Activated CD4-positive, alpha-beta memory T cell treated with anti-CD3 and anti-CD28 coated beads, Interleukin-2, amount 10 ng/mL, durations not matched to agents 7 days and 5 days (primary cell): ENCODE results near the gene CNNM4. TPM values are rescaled to one million over a fixed set of nuclear protein-coding genes. Genes with fewer than 3 reads are reported as not detected.
"Not testable (repeated sequence)": the region's sequence is repeated elsewhere in the genome, so short reads cannot be mapped to it uniquely, and the experiment has no call there.

Experiments
- CTCF ChIA-PET: fragments of 350-600 bp; sonication (Branson Sonifier 250); formaldehyde crosslinking; loops from one replicate; lab custom pipeline; 2021; ENCODE audit warnings: antibody characterized with exemption, inconsistent platforms; lab: Charles Lee
- POLR2A ChIA-PET: fragments of 350-600 bp; sonication (Branson Sonifier 250); formaldehyde crosslinking; loops from one replicate; lab custom pipeline; 2021; ENCODE audit warnings: antibody characterized with exemption; lab: Charles Lee
- DNase-seq: peaks from one replicate; pipeline ENCODE4 v3.0.0-alpha.2; 2020
- H3K27ac Mint-ChIP-seq: one replicate; pipeline ENCODE4 v1.8.0; 2021; ENCODE audit warnings: mild to moderate bottlenecking, mixed read lengths
- H3K27me3 Mint-ChIP-seq: one replicate; pipeline ENCODE4 v1.8.0; 2021; ENCODE audit warnings: mixed read lengths
- H3K36me3 Mint-ChIP-seq: one replicate; pipeline ENCODE4 v1.8.0; 2021; ENCODE audit warnings: low read depth, mixed read lengths
- H3K4me1 Mint-ChIP-seq: one replicate; pipeline ENCODE4 v1.8.0; 2021; ENCODE audit warnings: mixed read lengths
- H3K4me3 Mint-ChIP-seq: one replicate; pipeline ENCODE4 v1.8.0; 2021; ENCODE audit warnings: mild to moderate bottlenecking, mixed read lengths
- H3K9me3 Mint-ChIP-seq: one replicate; pipeline ENCODE4 v1.8.0; 2021; ENCODE audit warnings: mixed read lengths
- total RNA-seq, 2 experiments: library from RNA; stranded (reverse); gene quantifications; one replicate each; pipeline ENCODE4 v1.2.3, GENCODE V29; 2021

The CNNM4 gene
- total RNA-seq, 2 experiments from 2014 or later, result 8.6 to 9.4 TPM

DNA sequence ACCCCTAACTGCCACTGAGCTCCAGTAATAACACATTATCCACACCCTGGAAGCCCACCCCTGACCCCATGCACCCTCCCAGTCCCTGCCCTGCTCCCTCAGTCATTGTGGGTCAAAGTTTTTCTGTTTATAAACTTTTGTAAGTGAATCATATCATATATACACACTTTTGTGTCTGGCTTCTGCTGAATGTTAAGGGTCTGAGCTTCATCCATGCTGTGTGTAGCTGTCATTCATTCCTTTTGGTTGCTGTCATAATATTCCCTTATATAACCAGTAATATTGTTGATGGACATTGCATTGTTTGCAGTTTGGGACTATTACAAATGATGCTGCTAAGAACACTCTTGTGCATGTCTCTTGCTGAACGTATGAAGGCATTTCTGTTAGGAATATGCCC lies 14.5 kb downstream of the CNNM4 start:
- no peak overlapping the region for H3K27ac Mint-ChIP-seq
- H3K4me3 Mint-ChIP-seq, result no peak overlapping the region
- ChIA-PET POLR2A (interaction anchor here (1.3 to 2.2 kb wide), 2 partner anchors 25 to 40 kb away, joined by 5 to 8 read pairs; partner anchors contain the start of gene CNNM3), CTCF (interaction anchor here (1.9 to 3.9 kb wide), 3 partner anchors 13 to 31 kb away, joined by 4 to 67 read pairs (median 7); partner anchors contain the start of gene CNNM4)
- DNase-seq, result no peak
- no peaks in the 10 kb centered on the region for H3K9me3 Mint-ChIP-seq
- peaks cover 28% of the 10 kb centered on the region for H3K4me1 Mint-ChIP-seq
- H3K36me3 Mint-ChIP-seq, result peaks cover 3% of the 10 kb centered on the region
- H3K27me3 Mint-ChIP-seq, result no peaks in the 10 kb centered on the region

DNA sequence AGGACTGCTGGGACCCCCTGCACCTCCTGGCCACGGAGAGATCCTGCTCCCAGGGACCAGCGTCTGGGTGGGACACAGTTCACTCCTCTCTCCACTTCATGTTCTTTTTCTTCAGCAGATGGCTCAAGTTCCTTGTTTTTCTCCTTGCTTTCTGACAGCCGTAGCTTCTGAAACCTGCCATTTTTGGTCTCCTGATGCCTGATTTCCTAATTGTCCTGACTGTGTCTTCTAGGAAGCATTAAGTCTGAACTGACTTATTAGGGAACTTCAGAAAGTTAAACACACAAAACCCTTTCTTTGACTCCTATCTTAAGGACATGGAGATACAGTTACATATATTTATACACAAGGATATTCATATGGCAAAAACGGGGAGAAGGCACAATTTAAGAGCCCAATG lies 22.7 kb downstream of the CNNM4 start:
- CTCF ChIA-PET, result no interaction called here
- H3K4me1 Mint-ChIP-seq, result peaks cover 3% of the 10 kb centered on the region
- H3K9me3 Mint-ChIP-seq, result no peaks in the 10 kb centered on the region
- no peak for DNase-seq
- no peaks in the 10 kb centered on the region for H3K36me3 Mint-ChIP-seq
- POLR2A ChIA-PET, result no interaction called here
- no peak overlapping the region for H3K4me3 Mint-ChIP-seq
- no peak overlapping the region for H3K27ac Mint-ChIP-seq
- no peaks in the 10 kb centered on the region for H3K27me3 Mint-ChIP-seq

DNA sequence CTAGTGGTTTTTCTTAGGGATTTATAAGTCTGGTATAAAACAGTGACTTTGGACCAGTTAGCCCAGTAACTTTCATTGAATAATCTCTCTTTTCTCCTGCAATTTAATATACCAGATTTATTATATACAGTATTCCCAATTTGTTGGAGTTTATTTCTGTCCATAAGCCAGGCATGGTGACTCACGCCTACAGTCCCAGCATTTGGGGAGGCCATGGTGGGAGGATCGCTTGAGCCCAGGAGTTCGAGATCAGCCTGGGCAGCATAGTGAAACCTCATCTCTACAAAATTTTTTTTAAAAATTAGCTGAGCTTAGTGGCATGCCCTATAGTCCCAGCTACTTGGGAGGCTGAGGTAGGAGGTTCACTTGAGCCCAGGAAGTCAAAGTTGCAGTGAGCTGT lies 26.7 kb downstream of the CNNM4 start:
- ChIA-PET POLR2A (no interaction called here), CTCF (no interaction called here)
- H3K9me3 Mint-ChIP-seq, result no peaks in the 10 kb centered on the region
- peaks cover 3% of the 10 kb centered on the region for H3K4me1 Mint-ChIP-seq
- H3K4me3 Mint-ChIP-seq, result no peak overlapping the region
- no peaks in the 10 kb centered on the region for H3K27me3 Mint-ChIP-seq
- H3K36me3 Mint-ChIP-seq, result no peaks in the 10 kb centered on the region
- no peak for DNase-seq
- H3K27ac Mint-ChIP-seq, result no peak overlapping the region

DNA sequence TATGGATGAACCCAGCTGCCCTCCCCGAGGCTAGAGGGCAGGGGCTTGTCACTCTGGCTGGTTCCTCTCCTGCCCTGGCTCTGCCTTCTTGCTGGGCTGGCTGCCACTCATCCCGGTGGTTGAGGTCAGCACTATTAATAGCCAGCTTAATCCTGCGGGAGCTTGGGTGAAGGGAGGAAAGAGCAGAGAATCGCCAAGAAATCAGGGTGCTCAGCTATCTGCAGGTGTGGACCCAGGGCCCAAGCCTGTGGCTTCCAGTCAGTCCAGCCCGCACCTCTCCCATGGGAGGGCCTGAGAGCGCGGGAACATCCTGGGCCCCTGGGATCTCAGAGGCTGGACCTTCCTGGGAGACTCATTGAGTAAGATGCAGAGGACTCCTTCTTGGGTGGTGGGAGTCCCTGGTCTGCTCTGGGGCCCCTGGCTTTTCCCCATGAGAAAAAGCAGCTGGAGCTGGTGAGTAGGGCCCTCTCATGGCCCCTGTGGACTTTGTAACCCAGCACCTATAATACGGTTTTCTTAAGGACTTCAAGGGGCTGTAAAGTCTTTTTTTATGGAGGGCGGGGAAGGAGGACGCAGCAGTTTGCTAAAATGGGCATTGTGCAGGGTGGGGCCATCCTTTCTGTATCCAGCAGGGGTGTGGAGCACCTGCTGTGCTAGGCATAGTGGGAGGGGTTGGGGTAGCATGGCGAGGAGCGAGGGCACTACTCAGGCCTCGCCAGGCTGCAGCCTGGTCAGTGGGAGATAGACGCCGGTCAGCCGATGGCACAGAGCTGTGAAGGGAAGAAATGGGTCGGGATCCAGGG lies 27.9 kb downstream of the CNNM4 start:
- no peak overlapping the region for H3K4me3 Mint-ChIP-seq
- DNase-seq, result no peak
- H3K27ac Mint-ChIP-seq, result no peak overlapping the region
- ChIA-PET POLR2A (no interaction called here), CTCF (interaction anchor here (1.1 to 1.3 kb wide), 2 partner anchors 10 to 27 kb away, joined by 3 read pairs; no protein-coding TSS in a partner anchor)
- H3K36me3 Mint-ChIP-seq, result no peaks in the 10 kb centered on the region
- H3K27me3 Mint-ChIP-seq, result no peaks in the 10 kb centered on the region
- peaks cover 3% of the 10 kb centered on the region for H3K4me1 Mint-ChIP-seq
- no peaks in the 10 kb centered on the region for H3K9me3 Mint-ChIP-seq

DNA sequence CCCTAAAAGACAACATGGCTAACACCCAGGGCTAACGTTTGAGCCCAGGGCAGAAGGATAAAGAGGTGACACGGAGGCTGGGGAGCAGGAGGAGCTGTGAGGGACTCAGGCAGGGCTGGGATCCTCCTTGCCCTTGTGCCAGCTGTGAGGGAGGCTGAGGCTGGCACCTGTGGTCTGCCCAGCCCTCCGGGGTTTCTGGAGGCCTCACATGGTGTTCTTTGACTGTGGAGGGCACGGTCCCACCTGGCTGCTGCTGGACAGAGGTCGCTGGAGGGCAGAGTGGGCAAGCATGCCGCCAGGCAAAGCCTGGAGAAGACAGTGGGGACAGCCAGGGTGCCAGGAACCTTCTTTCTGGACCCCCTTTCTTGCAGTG lies 28.5 kb downstream of the CNNM4 start:
- no peaks in the 10 kb centered on the region for H3K9me3 Mint-ChIP-seq
- DNase-seq, result no peak
- H3K27me3 Mint-ChIP-seq, result no peaks in the 10 kb centered on the region
- H3K4me1 Mint-ChIP-seq, result peaks cover 3% of the 10 kb centered on the region
- no peaks in the 10 kb centered on the region for H3K36me3 Mint-ChIP-seq
- H3K27ac Mint-ChIP-seq, result no peak overlapping the region
- POLR2A ChIA-PET, result no interaction called here
- H3K4me3 Mint-ChIP-seq, result no peak overlapping the region
- CTCF ChIA-PET, result interaction anchor here (1.1 kb wide), 1 partner anchor 10 kb away, joined by 3 read pairs; no protein-coding TSS in a partner anchor

DNA sequence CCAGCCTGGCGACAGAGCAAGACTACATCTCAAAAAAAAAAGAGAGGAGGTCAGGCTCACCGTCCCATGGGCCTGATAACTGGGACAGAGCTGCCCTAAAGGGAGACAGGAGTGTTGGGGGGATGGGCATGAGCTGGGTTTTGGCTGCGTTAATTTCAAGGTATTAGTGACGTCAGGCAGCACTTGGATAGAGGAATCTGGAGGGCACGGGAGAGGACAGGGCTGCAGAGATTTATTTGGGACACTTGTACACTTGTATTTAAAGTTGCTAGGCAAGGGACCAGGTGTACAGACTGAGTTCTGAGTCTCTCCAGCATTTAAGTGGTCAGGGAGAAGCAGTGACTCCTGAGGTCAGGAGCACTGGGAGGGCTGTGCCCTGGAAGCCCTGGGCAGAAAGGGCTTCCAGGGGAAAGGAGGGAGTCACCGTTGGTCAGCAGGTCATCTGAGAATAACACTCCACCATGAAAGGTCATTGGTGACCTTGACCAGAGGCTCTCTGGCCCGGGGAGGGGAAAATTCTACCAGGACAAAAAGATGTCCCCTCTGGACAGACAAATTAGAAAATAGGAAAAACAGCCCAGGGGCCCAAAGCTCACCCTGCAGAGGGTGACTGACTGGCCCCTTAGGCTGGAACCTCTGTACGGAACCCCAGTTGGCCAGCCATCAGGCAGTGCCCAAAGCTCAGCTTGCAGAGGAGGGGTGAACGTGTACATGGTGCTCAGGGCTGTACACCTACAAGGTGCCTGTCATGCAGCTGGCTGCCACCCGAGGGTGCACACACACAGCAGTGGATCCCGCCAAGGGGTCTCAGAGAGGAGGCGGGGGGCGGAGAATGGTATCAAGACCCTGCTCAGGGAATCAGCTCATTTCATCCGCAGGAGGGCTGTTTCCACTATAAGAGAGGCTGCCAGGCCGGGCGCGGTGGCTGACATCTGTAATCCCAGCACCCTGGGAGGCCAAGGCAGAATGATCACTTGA lies 32.4 kb downstream of the CNNM4 start:
- POLR2A ChIA-PET, result no interaction called here
- Mint-ChIP-seq H3K9me3 (no peaks in the 10 kb centered on the region), H3K27me3 (no peaks in the 10 kb centered on the region), H3K4me3 (no peak overlapping the region), H3K36me3 (no peaks in the 10 kb centered on the region), H3K27ac (no peak overlapping the region), H3K4me1 (no peaks in the 10 kb centered on the region)
- DNase-seq, result no peak
- CTCF ChIA-PET, result interaction anchor here (0.9 to 1.1 kb wide), 2 partner anchors 8 to 65 kb away, joined by 3 read pairs; partner anchors contain the start of gene ANKRD39

DNA sequence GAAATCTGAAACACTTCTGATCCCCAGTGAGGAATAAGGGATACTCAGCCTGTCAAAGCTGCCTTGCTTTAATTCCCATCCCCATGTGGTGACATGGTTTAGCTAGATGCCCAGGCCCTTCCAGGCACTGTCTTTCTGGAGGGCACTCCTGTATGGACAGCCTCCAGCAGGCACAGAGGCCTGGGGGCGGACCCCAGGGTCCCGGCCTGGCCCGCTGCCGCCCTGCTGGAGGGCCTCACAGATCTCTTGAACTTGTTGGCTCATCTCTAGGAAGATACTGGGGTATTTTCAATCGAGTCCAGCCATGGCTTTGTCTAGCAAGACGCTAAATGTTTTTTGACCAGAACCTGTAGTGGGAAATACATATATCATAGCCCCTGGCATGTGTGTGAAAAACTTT lies 34.4 kb downstream of the CNNM4 start:
- Mint-ChIP-seq H3K9me3 (no peaks in the 10 kb centered on the region), H3K27me3 (no peaks in the 10 kb centered on the region), H3K27ac (no peak overlapping the region), H3K4me1 (no peaks in the 10 kb centered on the region), H3K36me3 (no peaks in the 10 kb centered on the region), H3K4me3 (no peak overlapping the region)
- no peak for DNase-seq
- CTCF ChIA-PET, result no interaction called here
- POLR2A ChIA-PET, result no interaction called here

DNA sequence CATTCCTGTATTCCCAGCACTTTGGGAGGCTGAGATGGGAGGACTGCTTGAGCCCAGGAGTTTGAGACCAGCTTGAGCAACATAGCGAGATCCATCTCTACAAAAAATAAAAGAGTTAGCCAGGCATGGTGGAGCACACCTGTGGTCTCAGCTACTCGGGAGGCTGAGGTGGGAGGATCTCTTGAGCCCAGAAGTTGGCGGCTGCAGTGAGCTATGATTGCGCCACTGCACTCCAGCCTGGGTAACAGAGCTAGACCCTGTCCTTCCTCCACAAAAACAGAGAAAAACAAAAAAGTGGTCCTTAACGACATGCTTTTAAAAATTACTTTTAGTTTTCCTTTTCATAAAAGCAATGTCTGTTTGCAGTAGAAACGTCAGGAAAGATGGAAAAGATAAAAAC lies 35.8 kb downstream of the CNNM4 start:
- CTCF ChIA-PET, H3K27me3 Mint-ChIP-seq, H3K4me1 Mint-ChIP-seq, H3K4me3 Mint-ChIP-seq, DNase-seq, H3K27ac Mint-ChIP-seq, H3K36me3 Mint-ChIP-seq, POLR2A ChIA-PET, H3K9me3 Mint-ChIP-seq: not testable (repeated sequence)

DNA sequence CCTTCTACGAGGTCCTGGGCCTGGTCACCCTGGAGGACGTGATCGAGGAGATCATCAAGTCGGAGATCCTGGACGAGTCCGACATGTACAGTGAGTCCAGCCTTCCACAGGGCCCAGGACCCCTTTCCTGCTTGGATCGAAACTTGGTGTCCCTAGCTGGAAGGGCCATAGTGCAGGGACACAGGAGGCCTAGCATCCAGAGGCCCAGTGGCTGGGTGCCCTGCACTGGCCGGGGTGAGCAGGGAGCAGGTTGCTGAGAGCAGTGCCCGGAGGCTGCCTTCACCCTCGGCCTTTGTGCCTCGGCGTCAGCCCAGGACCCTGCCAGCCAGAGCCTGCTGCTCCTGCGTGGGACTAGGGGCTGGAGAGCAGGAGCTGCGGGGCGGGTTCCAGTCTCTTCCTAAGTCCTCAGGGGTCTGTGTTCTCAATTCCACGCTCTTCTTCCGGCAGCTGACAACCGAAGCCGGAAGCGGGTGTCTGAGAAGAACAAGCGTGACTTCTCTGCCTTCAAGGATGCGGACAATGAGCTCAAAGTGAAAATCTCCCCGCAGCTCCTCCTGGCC lies 36.4 kb downstream of the CNNM4 start:
- ChIA-PET CTCF (no interaction called here), POLR2A (no interaction called here)
- Mint-ChIP-seq H3K27ac (no peak overlapping the region), H3K4me3 (no peak overlapping the region), H3K27me3 (no peaks in the 10 kb centered on the region), H3K4me1 (no peaks in the 10 kb centered on the region), H3K9me3 (no peaks in the 10 kb centered on the region), H3K36me3 (no peaks in the 10 kb centered on the region)
- no peak for DNase-seq

DNA sequence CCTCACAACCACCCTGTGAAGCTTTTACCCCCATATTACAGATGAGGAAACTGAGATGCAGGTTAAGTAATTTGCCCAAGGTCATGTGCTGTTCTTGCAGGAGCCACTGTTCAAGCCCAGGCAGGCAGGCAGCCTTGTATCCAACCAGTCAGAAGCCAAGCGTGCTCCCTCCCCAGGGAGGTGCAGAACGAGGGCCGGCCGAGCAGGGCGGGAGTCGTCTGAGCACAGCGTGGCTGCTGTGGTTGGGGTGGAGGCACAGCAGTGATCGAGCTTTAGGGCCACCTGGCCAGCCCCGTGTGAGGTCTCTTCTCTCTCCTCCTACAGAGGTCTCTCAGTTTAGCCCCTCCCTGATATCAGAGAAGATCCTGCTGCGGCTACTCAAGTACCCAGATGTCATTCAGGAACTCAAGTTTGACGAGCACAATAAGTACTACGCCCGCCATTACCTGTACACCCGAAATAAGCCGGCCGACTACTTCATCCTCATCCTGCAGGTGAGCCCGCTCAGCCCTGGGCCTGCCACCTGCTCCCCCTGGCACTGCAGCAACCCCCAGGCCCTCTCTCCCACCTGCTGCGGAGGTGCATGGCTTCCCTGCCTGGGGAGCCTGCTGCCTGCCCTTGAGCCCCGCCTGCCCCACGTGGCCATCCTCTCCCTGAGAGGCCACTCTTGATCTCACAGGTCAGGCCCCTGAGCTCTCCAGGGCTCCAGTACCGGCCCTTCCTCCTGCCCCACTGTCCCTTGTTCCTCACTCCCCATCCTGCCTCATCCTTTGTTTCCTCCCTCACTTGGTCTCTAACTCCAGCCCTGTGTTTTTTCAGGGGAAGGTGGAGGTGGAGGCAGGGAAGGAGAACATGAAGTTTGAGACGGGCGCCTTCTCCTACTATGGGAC lies 38.3 kb downstream of the CNNM4 start:
- Mint-ChIP-seq H3K27ac (no peak overlapping the region), H3K27me3 (no peaks in the 10 kb centered on the region), H3K36me3 (no peaks in the 10 kb centered on the region), H3K4me1 (no peaks in the 10 kb centered on the region), H3K9me3 (no peaks in the 10 kb centered on the region), H3K4me3 (no peak overlapping the region)
- CTCF ChIA-PET, result interaction anchor here (1.4 to 2.3 kb wide), 2 partner anchors 10 to 38 kb away, joined by 3 to 14 read pairs; partner anchors contain the start of gene CNNM4
- DNase-seq, result no peak
- POLR2A ChIA-PET, result interaction anchor here (2.4 kb wide), 1 partner anchor 25 kb away, joined by 8 read pairs; no protein-coding TSS in a partner anchor

DNA sequence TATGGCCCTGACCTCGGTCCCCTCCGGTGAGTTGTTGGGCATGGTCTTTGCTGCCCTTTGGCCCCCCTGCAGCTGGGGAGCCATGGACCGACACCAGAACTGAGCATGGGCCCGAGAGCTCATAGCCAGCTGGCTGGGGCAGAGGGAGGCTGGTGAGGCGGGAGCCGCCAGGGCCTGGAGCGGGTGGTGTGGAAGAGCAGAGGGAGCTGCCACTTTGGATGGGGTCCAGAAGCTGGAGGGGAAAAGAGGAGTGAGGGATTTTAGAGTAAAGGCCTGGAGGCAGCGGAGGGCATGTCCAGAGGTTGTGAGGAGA lies 38.9 kb downstream of the CNNM4 start:
- no peak for DNase-seq
- POLR2A ChIA-PET, result interaction anchor here (2.4 kb wide), 1 partner anchor 25 kb away, joined by 8 read pairs; no protein-coding TSS in a partner anchor
- H3K4me3 Mint-ChIP-seq, result no peak overlapping the region
- no peaks in the 10 kb centered on the region for H3K36me3 Mint-ChIP-seq
- no peaks in the 10 kb centered on the region for H3K4me1 Mint-ChIP-seq
- H3K27me3 Mint-ChIP-seq, result no peaks in the 10 kb centered on the region
- CTCF ChIA-PET, result interaction anchor here (1.4 to 2.3 kb wide), 2 partner anchors 11 to 38 kb away, joined by 3 to 14 read pairs; partner anchors contain the start of gene CNNM4
- no peaks in the 10 kb centered on the region for H3K9me3 Mint-ChIP-seq
- no peak overlapping the region for H3K27ac Mint-ChIP-seq
